ENCODE measurements around the gene CYP21A2.

GRCh38 chr6:32079566-32080290 is 41.5 kb downstream of the CYP21A2 start:
- TF ChIP-seq POLR2A (IDR thresholded peaks at IDR 0.05) = no peak
- TF ChIP-seq CTCF (IDR thresholded peaks at IDR 0.05) = no peak
